ACC112 (cell line): ENCODE measurements around the gene PRSS12.

Experiments used
- H2AFZ ChIP-seq: fragments of 200-600 bp; sonication (generic); one replicate; pipeline ENCODE4 v1.6.0; 2017; ENCODE audit warnings: antibody characterized with exemption, low read length; ENCODE audit not compliant: unreplicated experiment
- H3K27ac ChIP-seq: fragments of 200-600 bp; sonication (generic); 2 replicates; pipeline ENCODE4 v1.5.1; 2014; ENCODE audit warnings: low read depth, mild to moderate bottlenecking, antibody characterized with exemption, low read length, moderate library complexity
- H3K27me3 ChIP-seq: fragments of 200-600 bp; sonication (generic); 2 replicates; pipeline ENCODE4 v1.6.1; 2014; ENCODE audit warnings: mild to moderate bottlenecking, antibody characterized with exemption, low read length, moderate library complexity, mixed read lengths; ENCODE audit not compliant: insufficient read depth
- H3K36me3 ChIP-seq: fragments of 200-600 bp; sonication (generic); 2 replicates; pipeline ENCODE4 v1.6.1; 2016; ENCODE audit warnings: mild to moderate bottlenecking, antibody characterized with exemption, low read length, moderate library complexity, mixed read lengths; ENCODE audit not compliant: insufficient read depth
- H3K4me1 ChIP-seq: fragments of 200-600 bp; sonication (generic); one replicate; pipeline ENCODE4 v1.6.1; 2016; ENCODE audit warnings: low read length, mixed read lengths; ENCODE audit not compliant: insufficient read depth, unreplicated experiment, control insufficient read depth
- H3K4me3 ChIP-seq: fragments of 200-600 bp; sonication (generic); 2 replicates; pipeline ENCODE4 v1.5.1; 2014; ENCODE audit warnings: mild to moderate bottlenecking, low read depth, low read length
- H3K79me2 ChIP-seq: fragments of 200-600 bp; sonication (generic); one replicate; pipeline ENCODE4 v1.6.0; 2016; ENCODE audit warnings: low read length; ENCODE audit not compliant: control insufficient read depth, unreplicated experiment, insufficient read depth

Gene PRSS12

DNA sequence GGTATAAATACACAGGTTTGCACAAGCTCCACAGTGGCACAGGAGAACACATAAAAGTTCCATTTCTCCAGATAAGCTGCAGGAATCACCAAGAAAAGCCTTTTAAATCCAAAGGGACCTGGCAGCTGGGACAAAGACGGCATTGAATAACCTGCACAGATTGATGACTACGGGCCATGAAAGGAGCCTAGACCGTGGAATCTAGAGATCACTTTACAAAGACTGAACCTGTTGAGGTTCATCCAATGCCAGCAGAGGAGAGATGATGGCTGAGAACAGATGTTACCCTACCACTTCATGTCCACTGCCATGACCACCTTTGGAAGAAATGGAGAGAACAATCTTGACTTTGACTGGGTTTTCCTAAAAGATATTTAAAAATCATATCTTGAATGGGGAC lies 88.7 kb downstream of the PRSS12 start:
- Histone ChIP-seq H3K36me3 (no peaks in the 10 kb centered on the region), H2AFZ (no peak overlapping the region), H3K79me2 (no peaks in the 10 kb centered on the region), H3K27me3 (peaks cover 8% of the 10 kb centered on the region; the same call in 1 of the 2 replicates), H3K4me3 (no peak overlapping the region), H3K4me1 (no peaks in the 10 kb centered on the region), H3K27ac (no peak overlapping the region)

DNA sequence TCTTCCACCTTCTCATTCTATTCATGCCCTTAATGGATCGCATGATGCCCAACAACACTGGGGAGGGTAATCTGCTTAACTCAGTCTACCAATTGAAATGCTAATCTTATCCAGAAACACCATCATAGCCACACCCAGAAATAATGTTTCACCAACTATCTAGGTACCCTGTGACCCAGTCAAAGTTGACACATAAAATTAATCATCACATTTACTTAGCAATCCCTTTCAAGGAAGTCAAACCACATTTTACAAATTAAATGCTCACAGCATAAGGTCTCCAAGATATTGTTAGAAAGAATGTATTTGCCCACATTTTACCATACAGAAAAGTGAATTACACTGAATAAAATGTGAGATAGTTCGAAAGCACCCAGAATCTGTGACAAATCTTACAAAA lies 92.5 kb downstream of the PRSS12 start:
- H3K79me2 ChIP-seq: no peaks in the 10 kb centered on the region
- H3K27me3 ChIP-seq: peaks cover 8% of the 10 kb centered on the region; the same call in 1 of the 2 replicates
- H3K4me3 ChIP-seq: no peak overlapping the region
- no peaks in the 10 kb centered on the region for H3K4me1 ChIP-seq
- H3K36me3 ChIP-seq: no peaks in the 10 kb centered on the region
- H2AFZ ChIP-seq: no peak overlapping the region
- no peak overlapping the region for H3K27ac ChIP-seq

DNA sequence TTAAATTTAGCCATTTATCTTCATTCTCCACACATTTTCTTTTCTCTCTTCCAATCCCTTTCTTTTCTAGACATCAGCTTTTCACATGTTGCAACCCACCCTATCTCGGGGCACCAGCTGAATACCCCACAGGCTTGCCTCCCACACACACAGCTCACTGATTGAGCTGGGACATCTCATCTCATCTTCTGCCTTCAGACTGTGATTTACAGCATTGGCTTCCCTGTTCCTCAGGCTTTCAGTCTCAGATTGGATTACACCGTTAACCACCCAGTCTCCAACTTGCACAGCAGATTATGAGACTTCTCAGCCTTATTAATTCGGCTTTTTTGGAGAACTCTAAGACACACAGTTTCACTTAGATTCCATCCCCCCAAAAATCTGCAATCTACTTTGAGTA lies 93.7 kb downstream of the PRSS12 start:
- Histone ChIP-seq H3K4me1 (no peaks in the 10 kb centered on the region), H3K27me3 (peaks cover under 1% of the 10 kb centered on the region; the same call in 1 of the 2 replicates)

GRCh38 chr4:118254368-118254767 lies 98.4 kb downstream of the PRSS12 start:
- no peak overlapping the region for H3K27ac ChIP-seq
- H3K4me1 ChIP-seq: no peaks in the 10 kb centered on the region
- H3K27me3 ChIP-seq: no peaks in the 10 kb centered on the region

More for the DNA sequence above, 93.7 kb downstream of the PRSS12 start:
- no peak overlapping the region for H3K27ac ChIP-seq
- no peaks in the 10 kb centered on the region for H3K79me2 ChIP-seq
- no peak overlapping the region for H3K4me3 ChIP-seq
- no peaks in the 10 kb centered on the region for H3K36me3 ChIP-seq
- no peak overlapping the region for H2AFZ ChIP-seq

DNA sequence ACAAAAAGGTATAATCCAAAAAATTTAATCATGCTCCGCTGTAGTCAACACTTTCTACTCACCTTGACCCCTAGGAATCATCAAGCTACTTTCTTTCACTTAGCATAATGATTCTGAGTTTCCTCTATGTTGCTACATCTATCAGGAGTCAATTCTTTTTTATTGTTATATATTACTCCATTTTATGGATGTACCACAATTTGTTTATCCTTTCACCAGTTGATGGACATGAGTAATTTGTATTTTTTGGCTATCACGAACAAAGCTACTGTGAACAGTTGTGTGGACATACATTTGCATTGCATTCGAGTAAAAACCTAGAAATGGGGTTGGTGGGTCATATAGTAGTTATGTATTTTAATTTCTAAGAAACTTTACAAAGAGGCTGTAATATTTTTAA lies 102.9 kb downstream of the PRSS12 start:
- H3K79me2 ChIP-seq: no peaks in the 10 kb centered on the region
- H3K4me3 ChIP-seq: no peak overlapping the region
- no peaks in the 10 kb centered on the region for H3K4me1 ChIP-seq

More at GRCh38 chr4:118254368-118254767, 98.4 kb downstream of the PRSS12 start:
- Histone ChIP-seq H3K36me3 (no peaks in the 10 kb centered on the region), H2AFZ (no peak overlapping the region), H3K4me3 (no peak overlapping the region), H3K79me2 (no peaks in the 10 kb centered on the region)

GRCh38 chr4:118237531-118237930 lies 115.3 kb downstream of the PRSS12 start:
- no peaks in the 10 kb centered on the region for H3K36me3 ChIP-seq
- no peak overlapping the region for H3K27ac ChIP-seq
- peaks cover 43% of the 10 kb centered on the region for H3K27me3 ChIP-seq
- H2AFZ ChIP-seq: no peak overlapping the region
- H3K79me2 ChIP-seq: no peaks in the 10 kb centered on the region
- H3K4me3 ChIP-seq: no peak overlapping the region
- no peaks in the 10 kb centered on the region for H3K4me1 ChIP-seq

More for the DNA sequence above, 102.9 kb downstream of the PRSS12 start:
- Histone ChIP-seq H3K27me3 (no peaks in the 10 kb centered on the region), H3K36me3 (no peaks in the 10 kb centered on the region), H3K27ac (no peak overlapping the region), H2AFZ (no peak overlapping the region)

DNA sequence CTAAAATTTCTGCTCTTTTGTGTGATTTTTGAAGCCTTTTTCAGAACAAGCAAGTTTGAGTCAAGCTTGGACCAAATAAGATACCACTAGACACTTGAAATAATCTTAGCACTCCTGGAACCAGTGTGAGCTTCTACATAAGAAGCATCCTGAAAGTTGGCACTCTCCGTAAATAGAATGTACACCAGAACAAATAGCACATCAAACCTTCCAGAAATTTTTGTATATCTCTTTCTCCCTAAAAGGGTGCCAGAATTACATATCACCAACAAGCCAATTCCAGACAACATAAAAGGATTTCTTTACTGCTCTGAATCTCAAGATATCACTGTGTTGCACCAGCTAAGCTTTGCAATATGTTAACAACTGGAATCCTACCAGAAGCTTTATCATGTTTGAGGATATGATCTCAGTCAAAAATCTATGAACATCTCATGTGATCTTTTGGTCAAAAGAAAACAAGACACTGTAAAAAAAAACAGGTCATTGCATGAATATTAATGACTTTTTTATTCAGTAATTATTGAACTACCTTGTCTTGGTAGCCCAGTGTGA lies 117.2 kb downstream of the PRSS12 start:
- H3K4me1 ChIP-seq: no peaks in the 10 kb centered on the region
- peaks cover 32% of the 10 kb centered on the region for H3K27me3 ChIP-seq
- H3K79me2 ChIP-seq: no peaks in the 10 kb centered on the region
- no peaks in the 10 kb centered on the region for H3K36me3 ChIP-seq
- no peak overlapping the region for H3K4me3 ChIP-seq
- no peak overlapping the region for H3K27ac ChIP-seq
- no peak overlapping the region for H2AFZ ChIP-seq
